GM12864 (cell line): ENCODE measurements around the gene TPST1.
"Not testable (repeated sequence)": the region's sequence is repeated elsewhere in the genome, so short reads cannot be mapped to it uniquely, and the experiment has no call there.

Experiments used
- DNase-seq: peaks from one replicate; pipeline ENCODE4 v3.0.0-alpha.2; 2011; ENCODE audit warnings: low read depth
- H3K4me3 ChIP-seq: 2 replicates; pipeline ENCODE4 v1.5.1; 2011; ENCODE audit warnings: mild to moderate bottlenecking, low read depth, low read length, control low read depth
- CTCF ChIP-seq: IDR thresholded peaks from 2 replicates; pipeline ENCODE4 v1.5.1; 2011; ENCODE audit warnings: low read depth, mild to moderate bottlenecking, moderate library complexity, low read length, control low read depth, inconsistent platforms; ENCODE audit errors: missing control alignments

Gene TPST1

GRCh38 chr7:66399566-66399965 is 194.4 kb downstream of the TPST1 start:
- no peak for TF ChIP-seq CTCF
- no peak for DNase-seq
- no peak overlapping the region for H3K4me3 ChIP-seq

GRCh38 chr7:66400400-66400799 is 195.3 kb downstream of the TPST1 start:
- TF ChIP-seq CTCF = no peak
- no peak overlapping the region for H3K4me3 ChIP-seq

GRCh38 chr7:66401126-66401525 is 196.0 kb downstream of the TPST1 start:
- DNase-seq, H3K4me3 ChIP-seq: not testable (repeated sequence)

More at GRCh38 chr7:66400400-66400799, 195.3 kb downstream of the TPST1 start:
- DNase-seq = no peak

GRCh38 chr7:66401932-66402331 is 196.8 kb downstream of the TPST1 start:
- DNase-seq, H3K4me3 ChIP-seq: not testable (repeated sequence)

- no peak for DNase-seq
- H3K4me3 ChIP-seq = no peak overlapping the region
- TF ChIP-seq CTCF = no peak
Observed at GRCh38 chr7:66403564-66403963, 198.4 kb downstream of the TPST1 start.

GRCh38 chr7:66409493-66409892 is 204.4 kb downstream of the TPST1 start:
- TF ChIP-seq CTCF = no peak

More at GRCh38 chr7:66409493-66409892, 204.4 kb downstream of the TPST1 start:
- DNase-seq = no peak
- no peak overlapping the region for H3K4me3 ChIP-seq
